HG02623 (cell line): Measurements from ENCODE around the gene CCDC85B.

Source experiments
- ATAC-seq: cut with Tn5 transposase; IDR thresholded peaks from one replicate; pipeline ENCODE4 v1.9.1; 2021; ENCODE audit warnings: moderate library complexity; ENCODE audit not compliant: unreplicated experiment

CCDC85B gene

DNA sequence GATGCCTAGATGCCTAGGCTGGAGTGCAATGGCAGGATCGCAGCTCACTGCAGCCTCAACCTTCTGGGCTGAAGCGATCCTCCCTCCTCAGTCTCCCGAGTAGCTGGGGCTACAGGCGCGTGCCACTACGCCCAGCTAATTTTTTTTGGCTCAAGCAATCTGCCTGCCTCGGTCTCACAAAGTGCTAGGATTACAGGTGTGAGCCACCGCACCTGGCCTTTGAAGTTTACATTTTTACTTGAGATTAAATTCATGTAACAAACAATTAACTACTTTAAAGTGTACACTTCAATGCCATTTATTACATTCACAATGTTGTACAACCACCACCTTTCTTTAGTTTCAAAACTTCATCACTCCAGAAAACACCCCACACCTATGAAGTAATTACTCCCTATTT is 13.2 kb downstream of the CCDC85B start:
- ATAC-seq = no peak

GRCh38 chr11:65906602-65907001 is 16.1 kb downstream of the CCDC85B start:
- no peak for ATAC-seq

GRCh38 chr11:65907878-65908277 is 17.4 kb downstream of the CCDC85B start:
- no peak for ATAC-seq

DNA sequence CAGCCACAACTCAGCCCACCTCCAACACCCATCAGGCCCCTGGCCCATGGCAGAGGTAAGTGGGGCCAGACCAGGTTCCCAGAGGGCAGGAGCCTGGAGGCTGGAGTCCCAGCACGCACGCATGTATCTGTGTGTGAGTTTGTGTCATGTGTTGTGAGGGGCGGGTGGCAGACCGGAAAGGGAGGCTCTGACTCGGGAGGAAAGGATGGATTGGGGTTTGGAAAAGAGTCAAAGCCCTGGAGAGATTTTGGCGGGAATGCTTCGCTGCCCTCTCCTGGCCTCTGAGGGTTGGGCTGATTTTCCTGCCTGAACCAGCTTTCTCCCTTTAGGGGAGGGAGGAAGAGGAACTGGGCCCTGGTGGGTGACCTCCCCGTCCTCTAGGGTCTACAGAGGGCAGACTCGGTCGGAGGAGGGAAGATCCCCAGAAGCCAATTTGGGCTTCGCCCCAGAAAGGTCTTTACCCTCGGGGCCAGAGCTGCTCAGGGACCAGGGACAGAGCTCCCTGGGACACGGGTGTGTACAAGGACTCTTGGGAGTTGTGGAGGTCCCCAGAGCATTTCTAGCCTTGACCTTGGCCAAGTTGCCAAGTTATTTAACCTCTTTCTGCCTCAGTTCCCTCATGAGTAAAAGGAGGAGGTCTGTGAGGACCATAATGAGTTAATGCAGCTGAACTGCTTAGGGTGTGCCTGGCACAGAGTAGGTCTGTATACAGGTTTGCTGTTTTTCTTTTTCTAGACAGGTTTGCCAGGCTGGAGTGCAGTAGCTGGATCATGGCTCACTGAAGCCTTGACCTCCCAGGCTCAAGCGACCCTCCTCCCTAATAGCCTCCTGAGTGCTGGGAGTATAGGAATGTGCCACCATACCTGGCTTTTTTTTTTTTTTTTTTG is 21.5 kb downstream of the CCDC85B start:
- ATAC-seq = no peak

GRCh38 chr11:65912845-65913244 is 22.4 kb downstream of the CCDC85B start:
- no peak for ATAC-seq

GRCh38 chr11:65915101-65915820 is 24.8 kb downstream of the CCDC85B start:
- no peak for ATAC-seq

GRCh38 chr11:65915821-65916251 is 25.4 kb downstream of the CCDC85B start:
- ATAC-seq = no peak

- ATAC-seq = no peak
Measured at GRCh38 chr11:65916391-65916790, 25.9 kb downstream of the CCDC85B start.

DNA sequence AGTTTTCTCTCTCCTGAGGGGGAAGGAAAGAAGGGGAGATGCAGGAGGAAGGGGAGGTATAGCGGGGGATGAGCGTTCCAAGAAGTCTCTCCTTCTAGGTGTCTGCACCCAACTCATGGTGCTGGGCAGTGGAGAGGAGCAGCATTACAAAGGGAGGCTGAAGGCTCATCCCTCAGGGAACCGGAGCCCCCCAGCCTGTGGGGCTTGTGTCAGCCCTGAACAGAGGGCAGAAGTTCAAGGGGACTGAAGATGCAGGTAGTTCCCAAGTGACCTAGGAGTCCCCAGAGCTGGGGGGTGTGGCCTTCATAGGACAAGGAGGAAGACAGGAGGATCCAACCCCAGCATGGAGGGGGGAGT is 26.6 kb downstream of the CCDC85B start:
- no peak for ATAC-seq

DNA sequence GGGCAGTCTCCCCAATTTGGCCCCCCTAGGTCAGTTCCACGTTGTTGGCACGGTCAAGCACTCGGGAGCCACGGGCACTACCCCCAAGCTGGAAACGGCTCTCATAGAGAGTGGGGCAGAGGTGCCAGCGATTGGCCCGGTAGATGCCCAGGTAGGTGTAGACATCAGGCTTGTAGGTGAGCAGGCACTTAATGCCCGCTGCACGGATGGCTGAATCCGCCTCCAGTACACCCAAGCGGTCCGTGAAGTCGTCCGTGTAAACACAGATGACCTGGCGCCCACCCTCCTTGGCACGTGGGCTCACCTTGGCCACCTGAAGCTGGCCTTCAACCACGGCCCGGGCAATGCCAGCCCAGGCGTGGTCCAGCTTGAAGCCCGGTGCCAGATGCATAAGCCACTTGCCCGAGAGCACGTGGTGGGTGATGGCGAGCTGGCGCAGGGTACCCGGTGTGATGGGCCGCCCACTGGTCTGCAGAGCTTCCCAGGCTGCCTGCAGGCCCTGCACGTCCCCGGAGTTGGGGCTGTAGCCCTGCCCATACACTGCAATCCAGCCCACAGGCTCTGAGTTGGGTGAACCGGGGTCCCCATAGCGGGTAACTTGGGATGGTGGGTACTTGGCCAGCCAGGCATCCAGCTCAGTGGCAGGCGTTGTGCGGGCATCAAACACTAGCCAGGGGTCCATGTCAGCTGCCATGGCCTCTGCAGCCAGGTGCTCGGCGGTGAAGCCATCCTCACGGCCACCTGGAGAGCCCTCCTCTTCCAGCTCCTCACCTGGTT is 27.1 kb downstream of the CCDC85B start:
- ATAC-seq = no peak

DNA sequence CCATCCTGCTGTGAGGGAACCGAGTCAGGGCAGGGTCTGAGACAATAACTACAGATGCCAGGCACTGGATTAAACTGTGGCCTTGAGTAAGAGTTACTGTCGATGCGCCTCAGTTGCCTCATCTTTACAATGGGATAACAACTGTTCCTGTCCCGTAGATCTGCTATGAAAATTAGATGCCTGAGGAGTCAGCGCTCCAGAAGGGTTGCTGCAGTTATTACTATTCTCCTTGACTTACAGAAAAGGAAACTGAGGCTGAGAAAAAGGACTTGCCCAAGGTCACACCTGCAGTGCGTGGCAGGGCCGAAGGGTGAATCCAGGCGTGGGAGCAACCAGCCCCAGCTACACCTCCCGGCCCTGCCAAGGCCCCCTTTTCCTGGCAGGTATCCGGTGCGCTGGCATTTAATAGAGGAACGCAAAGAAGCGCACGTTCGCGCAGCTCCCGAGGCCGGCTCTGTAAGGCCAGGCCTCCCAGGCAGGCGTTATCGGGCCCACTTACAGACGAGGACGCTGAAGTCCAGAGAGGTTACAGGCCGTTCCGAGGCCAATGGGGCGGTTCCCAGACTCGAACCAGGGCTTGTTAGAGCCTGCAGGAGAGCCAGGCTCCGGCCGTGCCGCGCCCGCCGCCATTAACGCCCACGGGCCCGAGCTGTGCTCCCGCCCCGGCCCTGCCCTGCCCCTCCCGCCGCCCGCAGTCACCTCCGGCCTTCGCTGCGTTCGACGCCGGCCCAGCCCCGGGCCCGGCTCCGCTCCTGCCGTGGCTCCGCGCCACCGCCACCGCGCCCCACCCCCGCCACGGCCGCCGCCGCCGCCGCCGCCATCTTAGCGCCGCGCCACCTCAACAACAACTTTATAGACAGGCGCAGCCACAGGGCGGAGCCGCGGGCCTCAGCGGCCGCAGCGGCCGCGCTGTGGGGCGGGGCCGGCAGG is 28.0 kb downstream of the CCDC85B start, which contains the start of gene C11orf68:
Gene C11orf68, minus strand, starts transcription at position 852 of the 930 bp plus-strand sequence. Its CDS starts 31 bp downstream, at position 821.
- ATAC-seq = peak; percentile 48

GRCh38 chr11:65919141-65919572 is 28.7 kb downstream of the CCDC85B start, which contains the start of gene DRAP1:
Gene DRAP1, plus strand, starts transcription at chr11:65919426. Its CDS starts 76 bp downstream, at chr11:65919502.
- peak; percentile 79 for ATAC-seq

- peak; percentile 30 for ATAC-seq
Measured at GRCh38 chr11:65919573-65920371, 29.3 kb downstream of the CCDC85B start.

- ATAC-seq = no peak
Measured at GRCh38 chr11:65920372-65920802, 29.9 kb downstream of the CCDC85B start.

- no peak for ATAC-seq
Measured at GRCh38 chr11:65921033-65921555, 30.6 kb downstream of the CCDC85B start.

- ATAC-seq = no peak
Measured at GRCh38 chr11:65921876-65922275, 31.4 kb downstream of the CCDC85B start.

DNA sequence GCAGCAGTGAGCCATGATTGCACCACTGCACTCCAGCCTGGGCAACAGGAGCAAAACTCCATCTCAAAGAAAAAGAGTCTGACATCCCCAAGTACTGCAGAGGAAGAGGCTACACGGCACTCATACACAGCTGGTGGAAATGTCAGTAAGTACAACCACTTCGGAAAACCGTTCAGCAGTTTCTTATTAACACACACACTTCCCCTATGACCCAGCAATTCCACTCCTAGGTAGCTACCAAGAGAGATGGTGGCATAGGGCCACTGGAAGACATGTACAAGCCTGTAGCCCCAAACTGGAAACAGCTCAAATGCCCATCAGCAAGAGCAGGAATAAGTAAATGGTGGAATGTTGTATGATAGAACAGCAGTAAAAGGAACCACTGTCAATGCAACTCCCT is 32.1 kb downstream of the CCDC85B start:
- no peak for ATAC-seq

- ATAC-seq = no peak
Measured at GRCh38 chr11:65925397-65925796, 34.9 kb downstream of the CCDC85B start.

DNA sequence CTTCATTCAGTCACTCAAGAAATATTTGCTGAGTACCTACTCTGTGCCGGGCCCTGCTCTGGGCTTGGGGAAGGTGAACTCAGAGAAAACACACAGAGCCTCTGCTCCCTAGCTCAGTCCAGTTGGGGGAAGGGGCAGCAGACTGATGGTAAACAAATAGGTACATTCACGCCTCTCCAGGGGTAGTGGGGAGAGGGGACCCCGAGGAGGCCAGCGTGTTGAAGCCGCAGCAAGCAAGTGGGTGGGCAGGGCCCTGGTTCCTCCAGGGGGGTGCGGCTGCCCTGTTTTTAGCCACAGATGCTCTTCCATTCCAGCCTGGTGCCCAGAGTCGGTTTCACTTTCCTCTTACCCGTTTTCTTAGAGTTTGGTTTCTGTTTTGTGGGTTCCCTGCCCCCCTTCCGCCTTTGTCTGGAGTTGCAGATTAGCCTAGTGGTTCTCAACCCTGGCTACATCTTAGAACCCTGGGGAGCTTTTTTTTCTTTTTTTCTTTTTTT is 37.5 kb downstream of the CCDC85B start:
- peak; percentile 65 for ATAC-seq
